ENCODE results near the gene WSCD2. TPM values are rescaled to one million over a fixed set of nuclear protein-coding genes. Genes with fewer than 3 reads are reported as not detected.

Gene WSCD2
- polyA plus RNA-seq, 1 of the 3 experiments (the other 2 are of a cell fraction) = 0.03 TPM

GRCh38 chr12:108196319-108196718 lies 67.2 kb downstream of the WSCD2 start:
- Histone ChIP-seq H3K79me2 (ENCODE audit: insufficient read depth) (no peaks in the 10 kb centered on the region), H3K9me3 (no peaks in the 10 kb centered on the region), H3K27ac (ENCODE audit: low read depth in 2 of 2, low read length in 1 of 2) (no peak overlapping the region), H3K4me3 (ENCODE audit: low read depth in 2 of 2, low read length in 1 of 2) (no peak overlapping the region), H4K20me1 (ENCODE audit: insufficient read depth) (no peaks in the 10 kb centered on the region), H3K4me2 (no peak overlapping the region), H3F3A (replicated peaks; ENCODE audit: insufficient read depth) (no peaks in the 10 kb centered on the region), H3K9ac (no peak overlapping the region), H3K27me3 (ENCODE audit: insufficient read depth) (no peaks in the 10 kb centered on the region), H2AFZ (ENCODE audit: low read depth) (no peak overlapping the region), H3K9me2 (no peaks in the 10 kb centered on the region), H3K4me1 (ENCODE audit: control insufficient read depth in 1 of 2, insufficient read depth in 2 of 2, low read depth in 1 of 2, low read length in 1 of 2) (peaks cover 0 to 30% of the 10 kb centered on the region in 2 experiments; a peak in 2 of 4 replicates), H3K36me3 (replicated peaks in 1 of 2; ENCODE audit: control insufficient read depth in 1 of 2, insufficient read depth in 2 of 2, low read length in 1 of 2) (no peaks in the 10 kb centered on the region)
- 67% methylated on average over 1 of the region's 1 CpG for WGBS (ENCODE audit: low lambda C conversion rate)
- POLR2A ChIA-PET = no interaction called here
- no peak for DNase-seq
- CTCF ChIA-PET = interaction anchor here (0.8 to 3.6 kb wide), 12 partner anchors 9 to 278 kb away, joined by 3 to 19 read pairs (median 4); no protein-coding TSS in a partner anchor
- TF ChIP-seq RCOR1 (IDR thresholded peaks at IDR 0.05; ENCODE audit: low read length) (peak; percentile 65; the same call in 1 of the 2 replicates), CHD2 (IDR thresholded peaks at IDR 0.05; ENCODE audit: low read length, partially characterized antibody) (peak; percentile 16), NFIC (IDR thresholded peaks at IDR 0.05; ENCODE audit: borderline replicate concordance) (no peak), FOSL2 (IDR thresholded peaks at IDR 0.05; ENCODE audit: borderline replicate concordance, low read depth) (no peak), EZH2phosphoT487 (IDR thresholded peaks at IDR 0.05; ENCODE audit: borderline replicate concordance, low read depth) (no peak), JUND (IDR thresholded peaks at IDR 0.05) (no peak), TCF12 (IDR thresholded peaks at IDR 0.05) (no peak)
- TF ChIP-seq, protein P1, sequence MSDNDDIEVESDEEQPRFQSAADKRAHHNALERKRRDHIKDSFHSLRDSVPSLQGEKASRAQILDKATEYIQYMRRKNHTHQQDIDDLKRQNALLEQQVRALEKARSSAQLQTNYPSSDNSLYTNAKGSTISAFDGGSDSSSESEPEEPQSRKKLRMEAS (IDR thresholded peaks at IDR 0.05; ENCODE audit: low read depth) = no peak

DNA sequence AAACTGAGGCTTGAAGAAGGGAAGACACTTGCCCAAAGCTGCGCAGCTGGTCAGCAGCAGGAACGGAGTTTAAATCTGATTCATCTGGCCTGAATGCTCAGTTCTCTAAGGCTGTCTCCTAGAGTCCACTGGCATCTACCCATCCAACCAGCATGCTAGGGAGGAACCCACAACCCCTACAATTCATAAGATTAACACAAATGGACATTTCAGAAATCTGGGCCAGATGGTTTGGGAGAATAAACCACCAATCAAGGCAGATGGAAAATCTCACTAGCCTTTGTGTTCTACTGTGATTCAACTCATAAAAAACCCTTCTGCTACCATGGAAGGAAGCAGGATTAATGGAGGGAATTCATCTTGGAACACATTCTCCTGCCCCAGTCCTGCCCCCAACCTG lies 67.8 kb downstream of the WSCD2 start:
- Histone ChIP-seq H4K20me1 (ENCODE audit: insufficient read depth) (no peaks in the 10 kb centered on the region), H3K4me3 (ENCODE audit: low read depth in 2 of 2, low read length in 1 of 2) (no peak overlapping the region), H3K9me3 (no peaks in the 10 kb centered on the region), H3K4me2 (no peak overlapping the region), H2AFZ (ENCODE audit: low read depth) (no peak overlapping the region), H3K27me3 (ENCODE audit: insufficient read depth) (no peaks in the 10 kb centered on the region), H3K36me3 (replicated peaks in 1 of 2; ENCODE audit: control insufficient read depth in 1 of 2, insufficient read depth in 2 of 2, low read length in 1 of 2) (no peaks in the 10 kb centered on the region), H3K79me2 (ENCODE audit: insufficient read depth) (no peaks in the 10 kb centered on the region), H3K9me2 (no peaks in the 10 kb centered on the region), H3K4me1 (ENCODE audit: control insufficient read depth in 1 of 2, insufficient read depth in 2 of 2, low read depth in 1 of 2, low read length in 1 of 2) (peaks cover 0 to 27% of the 10 kb centered on the region in 2 experiments; a peak in 2 of 4 replicates), H3F3A (replicated peaks; ENCODE audit: insufficient read depth) (no peaks in the 10 kb centered on the region), H3K9ac (no peak overlapping the region), H3K27ac (ENCODE audit: low read depth in 2 of 2, low read length in 1 of 2) (no peak overlapping the region)
- POLR2A ChIA-PET = interaction anchor here (0.9 kb wide), 1 partner anchor 38 kb away, joined by 3 read pairs; no protein-coding TSS in a partner anchor
- WGBS (ENCODE audit: low lambda C conversion rate) = 32% methylated on average over 2 of the region's 2 CpGs
- CTCF ChIA-PET = interaction anchor here (0.8 to 3.6 kb wide), 6 partner anchors 10 to 279 kb away, joined by 3 to 19 read pairs (median 4); partner anchors contain the start of gene WSCD2
- no peak for DNase-seq
- TF ChIP-seq GABPA (IDR thresholded peaks at IDR 0.05; ENCODE audit: low read depth) = no peak
- TF ChIP-seq SMC3 (IDR thresholded peaks at IDR 0.05; ENCODE audit: low read depth, low read length) = no peak
- no peak for TF ChIP-seq YY1 (IDR thresholded peaks at IDR 0.05; ENCODE audit: low read depth)
- no peak for TF ChIP-seq CHD2 (IDR thresholded peaks at IDR 0.05; ENCODE audit: low read length, partially characterized antibody)
- no peak for TF ChIP-seq TCF12 (IDR thresholded peaks at IDR 0.05)
- TF ChIP-seq RAD21 (IDR thresholded peaks at IDR 0.05; ENCODE audit: low read length) = no peak
- TF ChIP-seq, protein P2, sequence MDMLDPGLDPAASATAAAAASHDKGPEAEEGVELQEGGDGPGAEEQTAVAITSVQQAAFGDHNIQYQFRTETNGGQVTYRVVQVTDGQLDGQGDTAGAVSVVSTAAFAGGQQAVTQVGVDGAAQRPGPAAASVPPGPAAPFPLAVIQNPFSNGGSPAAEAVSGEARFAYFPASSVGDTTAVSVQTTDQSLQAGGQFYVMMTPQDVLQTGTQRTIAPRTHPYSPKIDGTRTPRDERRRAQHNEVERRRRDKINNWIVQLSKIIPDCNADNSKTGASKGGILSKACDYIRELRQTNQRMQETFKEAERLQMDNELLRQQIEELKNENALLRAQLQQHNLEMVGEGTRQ (IDR thresholded peaks at IDR 0.05; ENCODE audit: borderline replicate concordance, low read depth, low read length) = no peak
- no peak for TF ChIP-seq SIN3A (IDR thresholded peaks at IDR 0.05; ENCODE audit: borderline replicate concordance, low read depth, low read length)
- no peak for TF ChIP-seq FOXJ3 (CRISPR knock-in tag; IDR thresholded peaks at IDR 0.05)
- TF ChIP-seq ZBTB33 (IDR thresholded peaks at IDR 0.05; ENCODE audit: borderline replicate concordance, low read depth) = no peak
- no peak for TF ChIP-seq FOXM1 (IDR thresholded peaks at IDR 0.05; ENCODE audit: low read depth)
- TF ChIP-seq MXI1 (IDR thresholded peaks at IDR 0.05; ENCODE audit: low read depth, low read length) = no peak
- no peak for TF ChIP-seq TAF1 (IDR thresholded peaks at IDR 0.05; ENCODE audit: borderline replicate concordance, low read depth, low read length)
- TF ChIP-seq RXRA (IDR thresholded peaks at IDR 0.05; ENCODE audit: borderline replicate concordance, low read depth) = no peak
- TF ChIP-seq RFX5 (IDR thresholded peaks at IDR 0.05; ENCODE audit: low read length) = no peak
- TF ChIP-seq NFIC (IDR thresholded peaks at IDR 0.05; ENCODE audit: borderline replicate concordance) = no peak
- TF ChIP-seq CTCF (IDR thresholded peaks at IDR 0.05) = no peak
- no peak for TF ChIP-seq POLR2AphosphoS5 (IDR thresholded peaks at IDR 0.05; ENCODE audit: low read depth, low read length)
- no peak for TF ChIP-seq USF1 (IDR thresholded peaks at IDR 0.05; ENCODE audit: borderline replicate concordance, low read depth)
- no peak for TF ChIP-seq JUND (IDR thresholded peaks at IDR 0.05)

Data from SK-N-SH (cell line).